ENCODE data around the gene PLIN4. TPM values are rescaled to one million over a fixed set of nuclear protein-coding genes. Genes with fewer than 3 reads are reported as not detected.

Gene PLIN4
- total and polyA plus RNA-seq, 10 of the 15 experiments (the other 5 are each of a cell fraction or from before 2014, with no cell fraction given), result 0.01 to 0.11 (median 0.05) TPM; not detected in 2

GRCh38 chr19:4457654-4458395 is 60.5 kb downstream of the PLIN4 start, which contains the start of gene UBXN6 (continued):
- TF ChIP-seq TCF12 (IDR thresholded peaks at IDR 0.05; ENCODE audit: low read depth, low read length), result no peak
- TF ChIP-seq JUND (IDR thresholded peaks at IDR 0.05; ENCODE audit: low read depth, low read length), result no peak
- no peak; the same call in 1 of the 2 replicates for TF ChIP-seq RB1 (IDR thresholded peaks at IDR 0.05; ENCODE audit: borderline replicate concordance)
- TF ChIP-seq, protein P1, sequence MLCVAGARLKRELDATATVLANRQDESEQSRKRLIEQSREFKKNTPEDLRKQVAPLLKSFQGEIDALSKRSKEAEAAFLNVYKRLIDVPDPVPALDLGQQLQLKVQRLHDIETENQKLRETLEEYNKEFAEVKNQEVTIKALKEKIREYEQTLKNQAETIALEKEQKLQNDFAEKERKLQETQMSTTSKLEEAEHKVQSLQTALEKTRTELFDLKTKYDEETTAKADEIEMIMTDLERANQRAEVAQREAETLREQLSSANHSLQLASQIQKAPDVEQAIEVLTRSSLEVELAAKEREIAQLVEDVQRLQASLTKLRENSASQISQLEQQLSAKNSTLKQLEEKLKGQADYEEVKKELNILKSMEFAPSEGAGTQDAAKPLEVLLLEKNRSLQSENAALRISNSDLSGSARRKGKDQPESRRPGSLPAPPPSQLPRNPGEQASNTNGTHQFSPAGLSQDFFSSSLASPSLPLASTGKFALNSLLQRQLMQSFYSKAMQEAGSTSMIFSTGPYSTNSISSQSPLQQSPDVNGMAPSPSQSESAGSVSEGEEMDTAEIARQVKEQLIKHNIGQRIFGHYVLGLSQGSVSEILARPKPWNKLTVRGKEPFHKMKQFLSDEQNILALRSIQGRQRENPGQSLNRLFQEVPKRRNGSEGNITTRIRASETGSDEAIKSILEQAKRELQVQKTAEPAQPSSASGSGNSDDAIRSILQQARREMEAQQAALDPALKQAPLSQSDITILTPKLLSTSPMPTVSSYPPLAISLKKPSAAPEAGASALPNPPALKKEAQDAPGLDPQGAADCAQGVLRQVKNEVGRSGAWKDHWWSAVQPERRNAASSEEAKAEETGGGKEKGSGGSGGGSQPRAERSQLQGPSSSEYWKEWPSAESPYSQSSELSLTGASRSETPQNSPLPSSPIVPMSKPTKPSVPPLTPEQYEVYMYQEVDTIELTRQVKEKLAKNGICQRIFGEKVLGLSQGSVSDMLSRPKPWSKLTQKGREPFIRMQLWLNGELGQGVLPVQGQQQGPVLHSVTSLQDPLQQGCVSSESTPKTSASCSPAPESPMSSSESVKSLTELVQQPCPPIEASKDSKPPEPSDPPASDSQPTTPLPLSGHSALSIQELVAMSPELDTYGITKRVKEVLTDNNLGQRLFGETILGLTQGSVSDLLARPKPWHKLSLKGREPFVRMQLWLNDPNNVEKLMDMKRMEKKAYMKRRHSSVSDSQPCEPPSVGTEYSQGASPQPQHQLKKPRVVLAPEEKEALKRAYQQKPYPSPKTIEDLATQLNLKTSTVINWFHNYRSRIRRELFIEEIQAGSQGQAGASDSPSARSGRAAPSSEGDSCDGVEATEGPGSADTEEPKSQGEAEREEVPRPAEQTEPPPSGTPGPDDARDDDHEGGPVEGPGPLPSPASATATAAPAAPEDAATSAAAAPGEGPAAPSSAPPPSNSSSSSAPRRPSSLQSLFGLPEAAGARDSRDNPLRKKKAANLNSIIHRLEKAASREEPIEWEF (IDR thresholded peaks at IDR 0.05; ENCODE audit: insufficient replicate concordance, low read depth, low read length), result no peak
- peak; percentile 97 for TF ChIP-seq ZNF384 (IDR thresholded peaks at IDR 0.05; ENCODE audit: borderline replicate concordance, low read depth, low read length)
- TF ChIP-seq MYC (IDR thresholded peaks at IDR 0.05; ENCODE audit: insufficient read depth, insufficient read length, insufficient replicate concordance, low read length, severe bottlenecking), result no peak
- TF ChIP-seq KDM1A (IDR thresholded peaks at IDR 0.05; ENCODE audit: borderline replicate concordance), result no peak
- 0 out of 2 replicates have a peak, but pooled peaks have one; percentile 47 for TF ChIP-seq ZNF24 (IDR thresholded peaks at IDR 0.05)
- no peak for TF ChIP-seq ZNF622 (IDR thresholded peaks at IDR 0.05)
- no peak for TF ChIP-seq IKZF2 (IDR thresholded peaks at IDR 0.05)
- no peak for TF ChIP-seq JUNB (IDR thresholded peaks at IDR 0.05)
- TF ChIP-seq, protein P2, sequence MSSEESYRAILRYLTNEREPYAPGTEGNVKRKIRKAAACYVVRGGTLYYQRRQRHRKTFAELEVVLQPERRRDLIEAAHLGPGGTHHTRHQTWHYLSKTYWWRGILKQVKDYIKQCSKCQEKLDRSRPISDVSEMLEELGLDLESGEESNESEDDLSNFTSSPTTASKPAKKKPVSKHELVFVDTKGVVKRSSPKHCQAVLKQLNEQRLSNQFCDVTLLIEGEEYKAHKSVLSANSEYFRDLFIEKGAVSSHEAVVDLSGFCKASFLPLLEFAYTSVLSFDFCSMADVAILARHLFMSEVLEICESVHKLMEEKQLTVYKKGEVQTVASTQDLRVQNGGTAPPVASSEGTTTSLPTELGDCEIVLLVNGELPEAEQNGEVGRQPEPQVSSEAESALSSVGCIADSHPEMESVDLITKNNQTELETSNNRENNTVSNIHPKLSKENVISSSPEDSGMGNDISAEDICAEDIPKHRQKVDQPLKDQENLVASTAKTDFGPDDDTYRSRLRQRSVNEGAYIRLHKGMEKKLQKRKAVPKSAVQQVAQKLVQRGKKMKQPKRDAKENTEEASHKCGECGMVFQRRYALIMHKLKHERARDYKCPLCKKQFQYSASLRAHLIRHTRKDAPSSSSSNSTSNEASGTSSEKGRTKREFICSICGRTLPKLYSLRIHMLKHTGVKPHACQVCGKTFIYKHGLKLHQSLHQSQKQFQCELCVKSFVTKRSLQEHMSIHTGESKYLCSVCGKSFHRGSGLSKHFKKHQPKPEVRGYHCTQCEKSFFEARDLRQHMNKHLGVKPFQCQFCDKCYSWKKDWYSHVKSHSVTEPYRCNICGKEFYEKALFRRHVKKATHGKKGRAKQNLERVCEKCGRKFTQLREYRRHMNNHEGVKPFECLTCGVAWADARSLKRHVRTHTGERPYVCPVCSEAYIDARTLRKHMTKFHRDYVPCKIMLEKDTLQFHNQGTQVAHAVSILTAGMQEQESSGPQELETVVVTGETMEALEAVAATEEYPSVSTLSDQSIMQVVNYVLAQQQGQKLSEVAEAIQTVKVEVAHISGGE (CRISPR knock-in tag; IDR thresholded peaks at IDR 0.05), result no peak
- peak; percentile 91 for TF ChIP-seq SIN3A (IDR thresholded peaks at IDR 0.05; ENCODE audit: low read depth, low read length)
- no peak for TF ChIP-seq NFYB (IDR thresholded peaks at IDR 0.05; ENCODE audit: insufficient read depth, low read depth, low read length)
- TF ChIP-seq TARDBP (IDR thresholded peaks at IDR 0.05; ENCODE audit: borderline replicate concordance), result no peak
- no peak for TF ChIP-seq NR2F1 (conservative IDR thresholded peaks at IDR 0.05)
- no peak for TF ChIP-seq WRNIP1 (IDR thresholded peaks at IDR 0.05; ENCODE audit: borderline replicate concordance, low read depth, low read length)
- no peak for TF ChIP-seq ASH2L (IDR thresholded peaks at IDR 0.05; ENCODE audit: borderline replicate concordance, low read depth)
- TF ChIP-seq NR2C2 (IDR thresholded peaks at IDR 0.05; ENCODE audit: borderline replicate concordance, control insufficient read depth, insufficient read length, low read depth), result no peak
- 0 out of 2 replicates have a peak, but pooled peaks have one; percentile 36 for TF ChIP-seq TBL1XR1 (IDR thresholded peaks at IDR 0.05; ENCODE audit: low read depth, low read length)
- no peak for TF ChIP-seq NFIC (IDR thresholded peaks at IDR 0.05; ENCODE audit: low read depth, low read length)
